ENCODE data around the gene CHST13.

CHST13 gene

DNA sequence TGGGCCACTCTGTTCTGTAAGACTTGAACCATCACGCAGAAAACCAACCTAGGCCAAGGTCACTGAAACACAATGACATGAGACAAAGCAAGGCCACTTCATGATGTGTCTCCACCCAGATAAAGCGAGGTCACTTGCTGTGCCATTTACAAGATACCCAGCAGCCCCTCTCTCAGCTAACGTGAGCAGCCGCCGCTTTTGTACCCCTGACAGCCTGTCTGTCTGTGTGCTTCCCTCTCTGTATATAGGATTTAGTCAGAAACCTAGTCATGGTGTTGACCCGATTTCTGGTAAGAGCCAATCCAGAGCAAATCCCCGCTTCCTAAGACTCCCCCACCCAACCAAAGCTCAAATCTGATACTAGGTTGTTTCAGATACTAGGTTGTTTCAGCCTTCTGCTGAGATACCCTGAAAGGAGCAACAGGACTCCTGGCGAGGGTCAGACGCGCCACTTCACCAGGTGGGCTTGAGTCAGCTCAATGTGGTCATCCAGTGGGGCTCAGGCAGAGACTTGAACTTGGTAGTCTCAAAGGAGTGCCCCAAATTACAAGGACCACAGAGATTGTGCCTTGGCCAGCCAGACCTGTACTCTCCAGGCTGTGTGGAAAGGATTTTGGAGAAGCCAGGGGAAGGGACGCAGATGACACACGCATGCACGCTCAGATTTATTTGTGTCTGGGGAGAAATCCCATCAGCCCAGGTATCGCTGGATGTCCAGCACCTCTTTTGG is 45.2 kb upstream of the CHST13 start:
- TF ChIP-seq, protein P1, sequence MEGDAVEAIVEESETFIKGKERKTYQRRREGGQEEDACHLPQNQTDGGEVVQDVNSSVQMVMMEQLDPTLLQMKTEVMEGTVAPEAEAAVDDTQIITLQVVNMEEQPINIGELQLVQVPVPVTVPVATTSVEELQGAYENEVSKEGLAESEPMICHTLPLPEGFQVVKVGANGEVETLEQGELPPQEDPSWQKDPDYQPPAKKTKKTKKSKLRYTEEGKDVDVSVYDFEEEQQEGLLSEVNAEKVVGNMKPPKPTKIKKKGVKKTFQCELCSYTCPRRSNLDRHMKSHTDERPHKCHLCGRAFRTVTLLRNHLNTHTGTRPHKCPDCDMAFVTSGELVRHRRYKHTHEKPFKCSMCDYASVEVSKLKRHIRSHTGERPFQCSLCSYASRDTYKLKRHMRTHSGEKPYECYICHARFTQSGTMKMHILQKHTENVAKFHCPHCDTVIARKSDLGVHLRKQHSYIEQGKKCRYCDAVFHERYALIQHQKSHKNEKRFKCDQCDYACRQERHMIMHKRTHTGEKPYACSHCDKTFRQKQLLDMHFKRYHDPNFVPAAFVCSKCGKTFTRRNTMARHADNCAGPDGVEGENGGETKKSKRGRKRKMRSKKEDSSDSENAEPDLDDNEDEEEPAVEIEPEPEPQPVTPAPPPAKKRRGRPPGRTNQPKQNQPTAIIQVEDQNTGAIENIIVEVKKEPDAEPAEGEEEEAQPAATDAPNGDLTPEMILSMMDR (IDR thresholded peaks at IDR 0.05; ENCODE audit: insufficient read depth, low read depth, low read length, missing control alignments) = no peak
- H3K4me3 ChIP-seq (ENCODE audit: low read length) = no peak overlapping the region
- DNase-seq (ENCODE audit: low read depth) = no peak

DNA sequence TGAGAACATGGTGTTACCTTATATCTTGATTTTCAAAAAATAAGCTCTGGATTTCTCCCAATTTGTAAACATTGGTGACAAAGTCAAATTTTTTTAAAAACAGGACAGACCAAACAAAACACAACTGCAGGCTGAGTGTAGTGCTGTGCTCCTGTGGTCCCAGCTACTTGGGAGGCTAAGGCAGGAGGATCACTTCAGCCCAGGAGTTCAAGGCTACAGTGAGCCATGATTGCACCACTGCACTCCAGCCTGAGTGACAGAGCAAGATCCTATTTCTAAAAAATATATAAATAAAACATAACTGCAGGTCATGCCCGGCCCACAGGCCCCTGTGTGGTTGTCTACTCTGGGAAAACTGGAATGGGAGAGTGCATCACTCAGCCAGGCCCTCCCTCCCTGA is 44.3 kb upstream of the CHST13 start:
- H3K4me3 ChIP-seq (ENCODE audit: low read length) = no peak overlapping the region
- no peak for DNase-seq (ENCODE audit: low read depth)
- TF ChIP-seq, protein P1 (IDR thresholded peaks at IDR 0.05; ENCODE audit: insufficient read depth, low read depth, low read length, missing control alignments) = no peak

DNA sequence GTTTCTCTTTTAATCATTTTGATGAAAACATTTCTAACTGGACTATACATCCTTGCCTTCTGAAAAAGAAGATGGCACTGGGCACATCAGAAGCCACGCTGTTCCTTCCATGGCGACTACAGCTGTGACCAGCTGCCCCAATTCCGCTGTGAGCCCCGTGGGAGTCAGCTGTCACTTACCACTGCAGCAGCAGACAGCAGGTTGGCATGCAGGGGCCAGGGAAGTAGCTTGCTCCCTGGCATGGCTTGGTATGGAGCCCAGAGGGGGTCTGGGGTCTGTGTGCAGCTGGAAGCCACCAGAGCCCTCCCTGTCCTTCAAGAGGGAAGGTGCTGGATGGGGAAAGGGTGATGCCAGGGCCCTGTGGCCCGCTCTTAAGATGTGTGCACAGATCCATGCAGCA is 43.7 kb upstream of the CHST13 start:
- H3K4me3 ChIP-seq (ENCODE audit: low read length) = no peak overlapping the region
- DNase-seq (ENCODE audit: low read depth) = no peak
- TF ChIP-seq, protein P1 (IDR thresholded peaks at IDR 0.05; ENCODE audit: insufficient read depth, low read depth, low read length, missing control alignments) = no peak

DNA sequence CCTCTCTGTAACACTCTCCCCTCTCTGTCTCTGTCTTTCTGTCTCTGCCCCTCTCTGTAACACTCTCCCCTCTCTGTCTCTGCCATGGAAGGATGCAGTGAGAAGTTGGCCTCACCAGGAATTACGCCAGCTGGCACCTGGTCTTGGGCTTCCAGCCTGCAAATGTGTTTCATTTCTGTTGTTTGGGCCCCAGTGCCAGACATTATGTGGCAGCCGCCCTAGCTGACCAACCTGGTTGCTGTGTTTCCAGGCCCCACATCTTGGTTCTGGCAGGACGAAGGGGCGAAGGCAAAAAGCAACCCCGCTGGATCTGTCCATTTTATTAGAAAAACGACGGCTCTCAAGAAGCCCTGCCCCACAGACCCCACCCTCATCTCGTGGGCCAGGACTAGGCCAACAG is 43.1 kb upstream of the CHST13 start:
- DNase-seq (ENCODE audit: low read depth) = no peak
- TF ChIP-seq, protein P1 (IDR thresholded peaks at IDR 0.05; ENCODE audit: insufficient read depth, low read depth, low read length, missing control alignments) = no peak
- no peak overlapping the region for H3K4me3 ChIP-seq (ENCODE audit: low read length)

DNA sequence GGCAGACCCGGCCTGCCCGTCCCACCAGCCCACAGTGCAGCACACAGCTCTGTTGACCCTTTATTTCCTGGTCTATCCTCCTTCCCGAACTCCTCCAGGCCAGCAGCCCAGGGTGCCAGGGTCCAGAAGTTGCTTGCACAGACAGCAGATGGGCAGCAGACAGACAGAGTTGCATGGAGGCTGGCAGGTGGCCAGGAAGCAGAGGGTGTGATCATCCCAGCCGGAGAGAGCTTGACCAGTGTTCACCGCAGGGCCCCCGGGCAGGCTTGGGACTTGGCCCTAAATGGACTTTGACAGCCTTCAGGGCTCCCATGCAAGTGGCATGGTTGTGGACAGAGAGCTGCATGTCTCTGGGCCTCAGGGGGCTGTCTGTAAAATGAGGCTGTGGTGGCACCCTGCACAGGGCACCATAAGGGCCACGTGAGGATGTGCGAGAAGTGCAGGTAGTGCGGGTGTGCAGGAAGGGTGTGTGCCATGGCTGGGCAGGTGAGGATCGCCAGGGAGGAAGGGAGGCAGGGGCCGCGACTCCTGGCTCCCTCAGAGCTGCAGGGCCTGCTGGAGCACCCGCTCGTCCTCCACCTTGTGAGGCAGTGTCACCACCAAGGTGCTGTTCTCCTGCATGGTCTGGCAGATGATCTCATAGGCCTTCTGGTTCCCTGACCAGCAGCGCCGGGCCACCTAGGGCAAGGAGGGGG is 42.0 kb upstream of the CHST13 start:
- DNase-seq (ENCODE audit: low read depth) = no peak
- H3K4me3 ChIP-seq (ENCODE audit: low read length) = no peak overlapping the region
- TF ChIP-seq, protein P1 (IDR thresholded peaks at IDR 0.05; ENCODE audit: insufficient read depth, low read depth, low read length, missing control alignments) = no peak

DNA sequence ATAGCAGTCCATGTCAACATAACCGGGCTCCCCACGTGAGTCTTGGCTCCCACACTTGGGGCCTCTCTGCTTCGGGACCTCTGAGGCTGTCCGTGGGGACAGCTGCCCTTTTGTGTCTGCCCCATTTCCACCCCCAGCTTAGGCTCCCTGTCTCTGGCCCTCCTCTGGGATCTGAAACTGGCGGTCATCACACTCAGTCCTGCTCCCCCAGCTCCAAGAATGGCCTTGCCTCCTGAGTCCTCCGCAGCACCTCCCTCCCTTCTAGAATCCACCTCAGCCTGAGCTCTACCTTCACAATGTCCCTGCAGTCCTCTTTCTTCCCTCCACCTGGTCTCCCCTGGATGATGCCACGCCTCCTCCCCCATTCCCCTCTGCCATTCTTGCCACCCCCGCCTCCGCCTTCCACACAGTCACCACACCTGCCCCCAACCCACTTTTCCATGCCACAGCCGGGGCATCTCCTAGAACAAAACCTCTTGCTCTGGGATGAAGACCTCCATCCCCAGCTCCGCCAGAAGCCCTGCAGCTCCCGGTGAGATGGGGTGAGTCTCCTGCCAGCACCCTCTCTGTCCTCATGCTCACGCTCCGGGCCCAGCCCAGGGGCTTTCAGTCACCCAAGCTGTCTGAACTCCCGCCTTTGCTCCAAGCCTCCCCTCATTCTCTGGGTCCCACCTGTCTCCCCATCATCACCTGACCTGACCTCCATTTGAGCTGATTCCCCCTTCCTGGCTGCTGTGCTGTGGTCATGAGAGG is 41.3 kb upstream of the CHST13 start:
- no peak overlapping the region for H3K4me3 ChIP-seq (ENCODE audit: low read length)
- DNase-seq (ENCODE audit: low read depth) = no peak
- TF ChIP-seq, protein P1 (IDR thresholded peaks at IDR 0.05; ENCODE audit: insufficient read depth, low read depth, low read length, missing control alignments) = no peak
